Colonic mucosa (tissue), 4 donors: ENCODE results near the gene ELMOD3. TPM values are rescaled to one million over a fixed set of nuclear protein-coding genes. Genes with fewer than 3 reads are reported as not detected.
A peak's percentile ranks its signal among the peaks of the same experiment; 100 is the strongest.

Experiments used
- DNase-seq: peaks from one replicate; pipeline ENCODE4 v3.0.0-alpha.2; 2020
- H3K27ac ChIP-seq: fragments of 200-600 bp; one replicate; pipeline ENCODE4 v1.8.0; 2021
- H3K27me3 ChIP-seq: fragments of 200-600 bp; one replicate; pipeline ENCODE4 v1.8.0; 2021
- H3K36me3 ChIP-seq: fragments of 200-600 bp; one replicate; pipeline ENCODE4 v1.8.0; 2021
- H3K4me1 ChIP-seq: fragments of 200-600 bp; one replicate; pipeline ENCODE4 v1.8.0; 2021; ENCODE audit warnings: mild to moderate bottlenecking
- H3K4me3 ChIP-seq: fragments of 200-600 bp; one replicate; pipeline ENCODE4 v1.8.0; 2021
- H3K9ac ChIP-seq, 2 donors: one replicate each; pipeline ENCODE4 v1.7.0; 2013; ENCODE audit warnings: control low read depth in 2 of 2, low read depth in 2 of 2, low read length in 2 of 2
- H3K9me3 ChIP-seq: fragments of 200-600 bp; one replicate; pipeline ENCODE4 v1.8.0; 2021
- CTCF ChIP-seq: fragments of 200-600 bp; IDR thresholded peaks from one replicate; pipeline ENCODE4 v1.8.0; 2022; ENCODE audit warnings: antibody characterized with exemption, mild to moderate bottlenecking
- intact Hi-C: fragments of 100-400 bp; cut with DNase I; formaldehyde crosslinking; loops from one replicate; pipeline ENCODE4 v1.14.1; 2022
- total RNA-seq, 2 donors: library from RNA; stranded (reverse); fragmentation: NEBNext Ultra II Directional in 1 of 2; extraction: Animal tissue kit (Norgen Biotek cat#: 25700) in 1 of 2; gene quantifications; one replicate each; pipeline ENCODE4 v1.2.1, GENCODE V29; 2021
- donor health status: healthy.
- donor health status: DM: no; HTN: no; CAD: no.
- donor health status: DM: no; HTN: no; CAD: no.

Gene ELMOD3
- total RNA-seq, 2 donors from 2014 or later = 13.4 to 19.4 TPM

- H3K27ac ChIP-seq = no peak overlapping the region
- intact Hi-C loops = no loop called here
- no peak for DNase-seq
- H3K36me3 ChIP-seq = no peaks in the 10 kb centered on the region
- no peak overlapping the region for H3K4me3 ChIP-seq
- no peaks in the 10 kb centered on the region for H3K27me3 ChIP-seq
- no peak for TF ChIP-seq CTCF
- H3K9ac ChIP-seq = peak overlapping the region in 1 of 2 donors; percentile 16
- H3K9me3 ChIP-seq = no peaks in the 10 kb centered on the region
- peaks cover 14% of the 10 kb centered on the region for H3K4me1 ChIP-seq
These were observed 80.1 kb downstream of the ELMOD3 start for GRCh38 chr2:85434696-85435095.

GRCh38 chr2:85435220-85435958 lies 80.8 kb downstream of the ELMOD3 start:
- no peaks in the 10 kb centered on the region for H3K36me3 ChIP-seq
- DNase-seq = no peak
- no peaks in the 10 kb centered on the region for H3K9me3 ChIP-seq
- TF ChIP-seq CTCF = no peak
- intact Hi-C loops = no loop called here
- H3K4me3 ChIP-seq = no peak overlapping the region
- H3K9ac ChIP-seq = no peak overlapping the region
- peaks cover 14% of the 10 kb centered on the region for H3K4me1 ChIP-seq
- H3K27me3 ChIP-seq = no peaks in the 10 kb centered on the region
- no peak overlapping the region for H3K27ac ChIP-seq

- Histone ChIP-seq H3K9ac (peak overlapping the region in 1 of 2 donors; percentile 59), H3K36me3 (no peaks in the 10 kb centered on the region), H3K27ac (peak overlapping the region; percentile 79), H3K9me3 (no peaks in the 10 kb centered on the region), H3K27me3 (no peaks in the 10 kb centered on the region), H3K4me3 (no peak overlapping the region), H3K4me1 (peaks cover 14% of the 10 kb centered on the region)
- intact Hi-C loops = no loop called here
- no peak for TF ChIP-seq CTCF
- no peak for DNase-seq
These were observed 81.6 kb downstream of the ELMOD3 start for GRCh38 chr2:85435981-85436835.

- TF ChIP-seq CTCF = no peak
- H3K4me1 ChIP-seq = peaks cover 14% of the 10 kb centered on the region
- peak overlapping the region; percentile 59 to 74 for H3K9ac ChIP-seq
These were observed 82.4 kb downstream of the ELMOD3 start for GRCh38 chr2:85436836-85437487.

GRCh38 chr2:85437488-85438200 lies 83.1 kb downstream of the ELMOD3 start:
- peak overlapping the region; percentile 63 to 74 for H3K9ac ChIP-seq
- H3K4me1 ChIP-seq = peaks cover 14% of the 10 kb centered on the region
- H3K27me3 ChIP-seq = no peaks in the 10 kb centered on the region
- H3K27ac ChIP-seq = peak overlapping the region; percentile 79
- DNase-seq = peak; percentile 79
- peak overlapping the region; percentile 37 for H3K4me3 ChIP-seq
- TF ChIP-seq CTCF = no peak
- no peaks in the 10 kb centered on the region for H3K9me3 ChIP-seq
- intact Hi-C loops = no loop called here
- H3K36me3 ChIP-seq = no peaks in the 10 kb centered on the region

More at GRCh38 chr2:85436836-85437487, 82.4 kb downstream of the ELMOD3 start:
- peak overlapping the region; percentile 79 for H3K27ac ChIP-seq
- DNase-seq = no peak
- H3K36me3 ChIP-seq = no peaks in the 10 kb centered on the region
- no peaks in the 10 kb centered on the region for H3K27me3 ChIP-seq
- H3K4me3 ChIP-seq = peak overlapping the region; percentile 37
- no peaks in the 10 kb centered on the region for H3K9me3 ChIP-seq
- intact Hi-C loops = no loop called here
